Measurements from ENCODE around the gene PTCD1. TPM values are rescaled to one million over a fixed set of nuclear protein-coding genes. Genes with fewer than 3 reads are reported as not detected.

The PTCD1 gene
- total RNA-seq, 1 donor from 2014 or later: 5.5 TPM

- H3K27ac Mint-ChIP-seq (ENCODE audit: unreplicated experiment): peak overlapping the region; percentile 86
- no peak for TF ChIP-seq CTCF (IDR thresholded peaks at IDR 0.05; ENCODE audit: partially characterized antibody, unreplicated experiment)
- H3K4me1 Mint-ChIP-seq (ENCODE audit: low read depth, unreplicated experiment): no peaks in the 10 kb centered on the region
- peak; percentile 87 for DNase-seq
- peaks cover 6% of the 10 kb centered on the region for H3K9me3 Mint-ChIP-seq (ENCODE audit: unreplicated experiment)
- H3K27me3 Mint-ChIP-seq (ENCODE audit: unreplicated experiment): peaks cover 10% of the 10 kb centered on the region
- no peaks in the 10 kb centered on the region for H3K36me3 Mint-ChIP-seq (ENCODE audit: unreplicated experiment)
- peak overlapping the region; percentile 93 for H3K4me3 Mint-ChIP-seq (ENCODE audit: unreplicated experiment)
These were observed 45.0 kb downstream of the PTCD1 start for GRCh38 chr7:99393355-99394187.

GRCh38 chr7:99392659-99393354 lies 45.8 kb downstream of the PTCD1 start:
- peaks cover 5% of the 10 kb centered on the region for H3K9me3 Mint-ChIP-seq (ENCODE audit: unreplicated experiment)
- TF ChIP-seq CTCF (IDR thresholded peaks at IDR 0.05; ENCODE audit: partially characterized antibody, unreplicated experiment): no peak
- no peaks in the 10 kb centered on the region for H3K36me3 Mint-ChIP-seq (ENCODE audit: unreplicated experiment)
- peak overlapping the region; percentile 93 for H3K4me3 Mint-ChIP-seq (ENCODE audit: unreplicated experiment)
- H3K27ac Mint-ChIP-seq (ENCODE audit: unreplicated experiment): peak overlapping the region; percentile 86
- peak; percentile 80 for DNase-seq
- peaks cover 10% of the 10 kb centered on the region for H3K27me3 Mint-ChIP-seq (ENCODE audit: unreplicated experiment)
- no peaks in the 10 kb centered on the region for H3K4me1 Mint-ChIP-seq (ENCODE audit: low read depth, unreplicated experiment)

- Mint-ChIP-seq H3K27ac (ENCODE audit: unreplicated experiment) (no peak overlapping the region), H3K9me3 (ENCODE audit: unreplicated experiment) (peaks cover 5% of the 10 kb centered on the region), H3K27me3 (ENCODE audit: unreplicated experiment) (peaks cover 10% of the 10 kb centered on the region), H3K4me3 (ENCODE audit: unreplicated experiment) (peak overlapping the region; percentile 71), H3K36me3 (ENCODE audit: unreplicated experiment) (no peaks in the 10 kb centered on the region), H3K4me1 (ENCODE audit: low read depth, unreplicated experiment) (no peaks in the 10 kb centered on the region)
- DNase-seq: no peak
- no peak for TF ChIP-seq CTCF (IDR thresholded peaks at IDR 0.05; ENCODE audit: partially characterized antibody, unreplicated experiment)
These were observed 46.6 kb downstream of the PTCD1 start for GRCh38 chr7:99392046-99392445.

GRCh38 chr7:99390941-99391602 lies 47.5 kb downstream of the PTCD1 start:
- no peak overlapping the region for H3K27ac Mint-ChIP-seq (ENCODE audit: unreplicated experiment)
- H3K9me3 Mint-ChIP-seq (ENCODE audit: unreplicated experiment): peaks cover 5% of the 10 kb centered on the region
- H3K4me3 Mint-ChIP-seq (ENCODE audit: unreplicated experiment): no peak overlapping the region
- H3K4me1 Mint-ChIP-seq (ENCODE audit: low read depth, unreplicated experiment): no peaks in the 10 kb centered on the region
- no peak for TF ChIP-seq CTCF (IDR thresholded peaks at IDR 0.05; ENCODE audit: partially characterized antibody, unreplicated experiment)
- peak; percentile 49 for DNase-seq
- no peaks in the 10 kb centered on the region for H3K36me3 Mint-ChIP-seq (ENCODE audit: unreplicated experiment)
- peaks cover 10% of the 10 kb centered on the region for H3K27me3 Mint-ChIP-seq (ENCODE audit: unreplicated experiment)

Measured in glutamatergic neuron (in vitro differentiated cells).